ENCODE measurements around the gene SEMA3A.

DNA sequence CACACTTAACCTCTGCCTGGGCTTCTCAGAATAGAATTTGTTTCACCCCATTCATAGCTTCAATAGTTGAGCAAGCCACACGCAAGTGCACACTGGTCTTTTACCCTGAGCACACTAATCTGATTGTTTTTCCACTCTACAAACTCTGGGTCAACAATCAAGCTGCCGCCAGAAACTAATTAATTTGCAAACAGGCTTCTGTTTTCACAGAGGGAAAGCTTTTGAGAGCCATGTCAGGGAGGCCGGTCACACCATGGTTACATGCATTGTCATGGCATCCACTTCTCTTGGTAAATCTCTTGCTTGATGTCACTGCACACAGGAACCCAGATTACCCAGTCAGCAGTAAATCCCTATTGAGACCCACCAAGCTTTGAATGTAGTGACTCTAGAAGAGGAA, 154.2 kb downstream of the SEMA3A start:
- TF ChIP-seq, protein P1, sequence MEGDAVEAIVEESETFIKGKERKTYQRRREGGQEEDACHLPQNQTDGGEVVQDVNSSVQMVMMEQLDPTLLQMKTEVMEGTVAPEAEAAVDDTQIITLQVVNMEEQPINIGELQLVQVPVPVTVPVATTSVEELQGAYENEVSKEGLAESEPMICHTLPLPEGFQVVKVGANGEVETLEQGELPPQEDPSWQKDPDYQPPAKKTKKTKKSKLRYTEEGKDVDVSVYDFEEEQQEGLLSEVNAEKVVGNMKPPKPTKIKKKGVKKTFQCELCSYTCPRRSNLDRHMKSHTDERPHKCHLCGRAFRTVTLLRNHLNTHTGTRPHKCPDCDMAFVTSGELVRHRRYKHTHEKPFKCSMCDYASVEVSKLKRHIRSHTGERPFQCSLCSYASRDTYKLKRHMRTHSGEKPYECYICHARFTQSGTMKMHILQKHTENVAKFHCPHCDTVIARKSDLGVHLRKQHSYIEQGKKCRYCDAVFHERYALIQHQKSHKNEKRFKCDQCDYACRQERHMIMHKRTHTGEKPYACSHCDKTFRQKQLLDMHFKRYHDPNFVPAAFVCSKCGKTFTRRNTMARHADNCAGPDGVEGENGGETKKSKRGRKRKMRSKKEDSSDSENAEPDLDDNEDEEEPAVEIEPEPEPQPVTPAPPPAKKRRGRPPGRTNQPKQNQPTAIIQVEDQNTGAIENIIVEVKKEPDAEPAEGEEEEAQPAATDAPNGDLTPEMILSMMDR (IDR thresholded peaks at IDR 0.05), result no peak
- no peak for TF ChIP-seq EZH2 (IDR thresholded peaks at IDR 0.05)
